Measurements from ENCODE around the gene KRTAP4-9.

- TF ChIP-seq CTCF (IDR thresholded peaks at IDR 0.05) = no peak
- no peak for TF ChIP-seq POLR2A (IDR thresholded peaks at IDR 0.05)
- no peak for TF ChIP-seq EP300 (IDR thresholded peaks at IDR 0.05)
Observed at GRCh38 chr17:41111151-41111885, 6.1 kb downstream of the KRTAP4-9 start.
